SK-N-SH treated with all-trans-retinoic acid at 6 μM for 48 hours (cell line): ENCODE results near the gene PDE1A.

Experiments used
- ARNTL ChIP-seq: fragments of 450-650 bp; formaldehyde crosslinking; IDR thresholded peaks from 2 replicates; pipeline ENCODE4 v1.5.0; 2020; ENCODE audit warnings: low read depth, mild to moderate bottlenecking, moderate library complexity, borderline replicate concordance
- ESRRG ChIP-seq: fragments of 250-450 bp; sonication (Bioruptor Pico); IDR thresholded peaks from 2 replicates; pipeline ENCODE4 v1.6.1; 2021; ENCODE audit warnings: mild to moderate bottlenecking
- ZC3H10 ChIP-seq: fragments of 250-450 bp; sonication (Bioruptor Pico); IDR thresholded peaks from 2 replicates; pipeline ENCODE4 v1.5.1; 2021; ENCODE audit warnings: mild to moderate bottlenecking, moderate library complexity
- ZFP3 ChIP-seq: fragments of 250-450 bp; sonication (Bioruptor Pico); IDR thresholded peaks from 2 replicates; pipeline ENCODE4 v1.5.0; 2020; ENCODE audit warnings: mild to moderate bottlenecking, moderate library complexity
- ZNF565 ChIP-seq: fragments of 450-650 bp; formaldehyde crosslinking; conservative IDR thresholded peaks from 2 replicates; pipeline ENCODE4 v1.5.0; 2020; ENCODE audit warnings: low read depth, mild to moderate bottlenecking, moderate library complexity
- ZNF8 ChIP-seq: fragments of 450-650 bp; formaldehyde crosslinking; IDR thresholded peaks from 2 replicates; pipeline ENCODE4 v1.5.0; 2020; ENCODE audit warnings: mild to moderate bottlenecking, moderate library complexity
- TF ChIP-seq, protein P1 (sequence below): fragments of 250-450 bp; sonication (Bioruptor Pico); IDR thresholded peaks from 2 replicates; pipeline ENCODE4 v1.8.0; 2020; ENCODE audit warnings: mild to moderate bottlenecking, moderate library complexity, borderline replicate concordance
- TF ChIP-seq, protein P2 (sequence below): fragments of 250-450 bp; sonication (Bioruptor Pico); IDR thresholded peaks from 2 replicates; pipeline ENCODE4 v1.5.1; 2020; ENCODE audit warnings: low read depth, mild to moderate bottlenecking, moderate library complexity

DNA sequence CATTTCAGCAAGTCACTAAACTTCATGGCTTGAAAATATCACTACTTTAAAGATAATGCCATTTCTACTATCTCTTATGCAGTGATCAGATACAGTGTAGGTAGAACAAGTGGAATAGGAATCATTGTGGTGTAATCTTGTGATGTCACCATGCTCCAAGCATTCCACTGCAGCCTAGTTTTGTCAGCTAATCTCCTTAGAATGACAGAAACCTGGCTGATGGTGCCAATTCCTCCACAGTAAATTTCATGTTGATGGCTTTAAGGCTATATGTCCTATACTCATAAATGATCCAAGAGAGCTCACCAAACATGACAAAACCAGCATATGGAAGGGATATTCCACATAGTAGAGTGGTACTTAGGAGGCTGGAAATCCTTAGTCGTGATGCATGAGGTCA lies 184.9 kb downstream of the PDE1A start:
- TF ChIP-seq ZNF565 (CRISPR knock-in tag) (no peak), ZC3H10 (CRISPR knock-in tag) (no peak), ARNTL (CRISPR knock-in tag) (no peak), ZFP3 (no peak), ESRRG (no peak), ZNF8 (CRISPR knock-in tag) (no peak)
- TF ChIP-seq, protein P1, sequence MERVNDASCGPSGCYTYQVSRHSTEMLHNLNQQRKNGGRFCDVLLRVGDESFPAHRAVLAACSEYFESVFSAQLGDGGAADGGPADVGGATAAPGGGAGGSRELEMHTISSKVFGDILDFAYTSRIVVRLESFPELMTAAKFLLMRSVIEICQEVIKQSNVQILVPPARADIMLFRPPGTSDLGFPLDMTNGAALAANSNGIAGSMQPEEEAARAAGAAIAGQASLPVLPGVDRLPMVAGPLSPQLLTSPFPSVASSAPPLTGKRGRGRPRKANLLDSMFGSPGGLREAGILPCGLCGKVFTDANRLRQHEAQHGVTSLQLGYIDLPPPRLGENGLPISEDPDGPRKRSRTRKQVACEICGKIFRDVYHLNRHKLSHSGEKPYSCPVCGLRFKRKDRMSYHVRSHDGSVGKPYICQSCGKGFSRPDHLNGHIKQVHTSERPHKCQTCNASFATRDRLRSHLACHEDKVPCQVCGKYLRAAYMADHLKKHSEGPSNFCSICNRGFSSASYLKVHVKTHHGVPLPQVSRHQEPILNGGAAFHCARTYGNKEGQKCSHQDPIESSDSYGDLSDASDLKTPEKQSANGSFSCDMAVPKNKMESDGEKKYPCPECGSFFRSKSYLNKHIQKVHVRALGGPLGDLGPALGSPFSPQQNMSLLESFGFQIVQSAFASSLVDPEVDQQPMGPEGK (CRISPR knock-in tag), result no peak
- TF ChIP-seq, protein P2, sequence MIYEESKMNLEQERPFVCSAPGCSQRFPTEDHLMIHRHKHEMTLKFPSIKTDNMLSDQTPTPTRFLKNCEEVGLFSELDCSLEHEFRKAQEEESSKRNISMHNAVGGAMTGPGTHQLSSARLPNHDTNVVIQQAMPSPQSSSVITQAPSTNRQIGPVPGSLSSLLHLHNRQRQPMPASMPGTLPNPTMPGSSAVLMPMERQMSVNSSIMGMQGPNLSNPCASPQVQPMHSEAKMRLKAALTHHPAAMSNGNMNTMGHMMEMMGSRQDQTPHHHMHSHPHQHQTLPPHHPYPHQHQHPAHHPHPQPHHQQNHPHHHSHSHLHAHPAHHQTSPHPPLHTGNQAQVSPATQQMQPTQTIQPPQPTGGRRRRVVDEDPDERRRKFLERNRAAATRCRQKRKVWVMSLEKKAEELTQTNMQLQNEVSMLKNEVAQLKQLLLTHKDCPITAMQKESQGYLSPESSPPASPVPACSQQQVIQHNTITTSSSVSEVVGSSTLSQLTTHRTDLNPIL (CRISPR knock-in tag), result no peak
